Kidney (tissue), 14 donors: Measurements from ENCODE around the gene FSHR. TPM values are rescaled to one million over a fixed set of nuclear protein-coding genes. Genes with fewer than 3 reads are reported as not detected.

Experiments
- DNase-seq, 5 donors: peaks; one replicate each; pipeline ENCODE4 v3.0.0-alpha.2; 2013 to 2020
- FAIRE-seq: peaks from 2 replicates; lab custom pipeline; 2012; peaks lifted over from hg19 to GRCh38; lab: Jason Lieb, UNC
- H3K27ac ChIP-seq, 2 donors: one replicate each; pipeline ENCODE4 v1.7.0; 2013; ENCODE audit warnings: low read depth in 2 of 2, low read length in 2 of 2, inconsistent platforms in 1 of 2
- H3K27me3 ChIP-seq: one replicate; pipeline ENCODE4 v1.7.1; 2013; ENCODE audit warnings: low read length, inconsistent platforms; ENCODE audit not compliant: control insufficient read depth, insufficient read depth
- H3K36me3 ChIP-seq, 3 donors: one replicate each; pipeline versions ENCODE4 v1.7.0 to v1.7.1; 2013; ENCODE audit warnings: low read length in 3 of 3, control low read depth in 1 of 3, inconsistent platforms in 1 of 3; ENCODE audit not compliant: insufficient read depth in 3 of 3, control insufficient read depth in 2 of 3
- H3K4me1 ChIP-seq, 3 donors: one replicate each; pipeline versions ENCODE4 v1.7.0 to v1.7.1; 2013; ENCODE audit warnings: low read length in 3 of 3, inconsistent platforms in 1 of 3, low read depth in 1 of 3; ENCODE audit not compliant: control insufficient read depth in 2 of 3, insufficient read depth in 2 of 3
- H3K4me3 ChIP-seq, 3 donors: one replicate each; pipeline versions ENCODE4 v1.7.0 to v1.8.1; 2013; ENCODE audit warnings: low read length in 3 of 3, control low read depth in 1 of 3, inconsistent platforms in 1 of 3
- H3K9ac ChIP-seq, 3 donors: one replicate each; pipeline versions ENCODE4 v1.7.0 to v1.7.1; 2013; ENCODE audit warnings: low read length in 3 of 3, control low read depth in 1 of 3, inconsistent platforms in 1 of 3
- H3K9me3 ChIP-seq, 3 donors: one replicate each; pipeline versions ENCODE4 v1.7.0 to v1.7.1; 2013; ENCODE audit warnings: low read length in 3 of 3, control low read depth in 1 of 3, inconsistent platforms in 1 of 3; ENCODE audit not compliant: control insufficient read depth in 2 of 3, insufficient read depth in 1 of 3
- intact Hi-C: fragments of 100-400 bp; cut with DNase I; formaldehyde crosslinking; loops from one replicate; pipeline ENCODE4 v1.11.1; 2022
- polyA plus RNA-seq: library from polyadenylated mRNA; stranded (reverse); fragments of 350-450 nt; fragmentation: Illumina TruSeq; extraction: RNeasy Lipid Tissue Mini Kit (QIAGEN cat#74804); gene quantifications from one replicate; pipeline ENCODE4 v1.2.3, GENCODE V29; 2014; ENCODE audit warnings: low read depth, low replicate concordance; ENCODE audit not compliant: insufficient read depth
- total RNA-seq: library from RNA; stranded (reverse); fragmentation: NEBNext Ultra II Directional; extraction: Animal tissue kit (Norgen Biotek cat#: 25700); gene quantifications from one replicate; pipeline ENCODE4 v1.2.1, GENCODE V29; 2021
- TF ChIP-seq, protein P1 (sequence below): IDR thresholded peaks from 3 replicates; pipeline ENCODE4 v1.5.1; 2012; ENCODE audit warnings: mild to moderate bottlenecking, moderate library complexity, borderline replicate concordance; ENCODE audit not compliant: insufficient read depth; ENCODE audit errors: extremely low read depth
- donor health status: control.
- donor health status: control.
- donor health status: control.
- donor health status: control.
- donor health status: control.
- donor health status: DM: yes; HTN: yes; CAD: no.
- donor health status: Normal renal cell carcinoma (clear cell type).

FSHR gene
- total and polyA plus RNA-seq, 2 donors from 2014 or later: 0.54 TPM; not detected in 1

DNA sequence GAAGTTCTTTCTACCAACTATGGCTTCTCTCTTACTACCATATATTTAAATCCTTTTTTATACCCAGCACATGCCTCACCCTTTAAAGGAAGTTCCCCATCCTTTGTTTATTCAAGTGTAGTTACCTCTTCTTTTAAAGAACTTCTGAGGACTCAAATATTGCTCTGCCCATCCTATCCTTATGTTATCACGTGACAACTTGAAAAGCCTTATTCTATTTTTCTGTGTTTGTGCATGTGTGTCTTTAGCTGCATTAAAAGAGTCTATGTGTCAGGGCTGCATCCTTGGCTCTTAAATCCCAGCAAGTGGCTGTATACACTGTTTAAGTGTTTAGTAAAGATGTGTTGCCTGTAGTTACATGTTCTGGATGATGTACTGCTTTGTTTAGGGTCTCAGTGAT lies 22.5 kb downstream of the FSHR start:
- Histone ChIP-seq H3K4me1 (no peaks in the 10 kb centered on the region), H3K9me3 (peaks cover 0 to 8% (median 3%) of the 10 kb centered on the region in 3 donors), H3K9ac (no peak overlapping the region), H3K27ac (no peak overlapping the region), H3K27me3 (no peaks in the 10 kb centered on the region), H3K4me3 (no peak overlapping the region), H3K36me3 (no peaks in the 10 kb centered on the region)
- TF ChIP-seq, protein P1, sequence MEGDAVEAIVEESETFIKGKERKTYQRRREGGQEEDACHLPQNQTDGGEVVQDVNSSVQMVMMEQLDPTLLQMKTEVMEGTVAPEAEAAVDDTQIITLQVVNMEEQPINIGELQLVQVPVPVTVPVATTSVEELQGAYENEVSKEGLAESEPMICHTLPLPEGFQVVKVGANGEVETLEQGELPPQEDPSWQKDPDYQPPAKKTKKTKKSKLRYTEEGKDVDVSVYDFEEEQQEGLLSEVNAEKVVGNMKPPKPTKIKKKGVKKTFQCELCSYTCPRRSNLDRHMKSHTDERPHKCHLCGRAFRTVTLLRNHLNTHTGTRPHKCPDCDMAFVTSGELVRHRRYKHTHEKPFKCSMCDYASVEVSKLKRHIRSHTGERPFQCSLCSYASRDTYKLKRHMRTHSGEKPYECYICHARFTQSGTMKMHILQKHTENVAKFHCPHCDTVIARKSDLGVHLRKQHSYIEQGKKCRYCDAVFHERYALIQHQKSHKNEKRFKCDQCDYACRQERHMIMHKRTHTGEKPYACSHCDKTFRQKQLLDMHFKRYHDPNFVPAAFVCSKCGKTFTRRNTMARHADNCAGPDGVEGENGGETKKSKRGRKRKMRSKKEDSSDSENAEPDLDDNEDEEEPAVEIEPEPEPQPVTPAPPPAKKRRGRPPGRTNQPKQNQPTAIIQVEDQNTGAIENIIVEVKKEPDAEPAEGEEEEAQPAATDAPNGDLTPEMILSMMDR: no peak
- no peak for DNase-seq
- FAIRE-seq: no peak
- intact Hi-C loops: no loop called here

DNA sequence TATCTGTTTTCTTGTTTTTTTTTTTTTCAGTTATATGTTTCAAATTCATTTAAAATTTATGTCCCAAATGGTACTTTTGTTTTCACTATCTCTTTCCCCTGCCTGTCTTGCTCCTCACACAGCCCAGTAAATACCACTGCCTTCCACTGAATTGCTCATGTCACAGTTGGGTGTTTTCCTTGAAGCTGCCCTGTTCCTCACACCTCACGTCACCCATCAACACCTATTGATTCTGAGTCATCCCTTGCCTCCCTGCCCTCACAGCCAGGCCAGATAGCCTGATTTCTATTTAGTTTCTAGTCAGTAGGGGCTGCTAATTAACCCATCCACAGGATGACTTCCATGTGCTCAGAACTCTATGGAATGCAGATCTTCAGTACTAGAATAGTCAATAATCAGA lies 25.3 kb downstream of the FSHR start:
- Histone ChIP-seq H3K9me3 (peaks cover 0 to 8% (median 3%) of the 10 kb centered on the region in 3 donors), H3K4me3 (no peak overlapping the region), H3K9ac (no peak overlapping the region), H3K4me1 (no peaks in the 10 kb centered on the region), H3K27ac (no peak overlapping the region), H3K36me3 (no peaks in the 10 kb centered on the region), H3K27me3 (no peaks in the 10 kb centered on the region)
- DNase-seq: no peak
- intact Hi-C loops: no loop called here
- FAIRE-seq: no peak
- TF ChIP-seq, protein P1: no peak

GRCh38 chr2:49123600-49123999 lies 30.7 kb downstream of the FSHR start:
- H3K27me3 ChIP-seq: no peaks in the 10 kb centered on the region

More at GRCh38 chr2:49123600-49123999, 30.7 kb downstream of the FSHR start:
- Histone ChIP-seq H3K36me3 (no peaks in the 10 kb centered on the region), H3K4me3 (no peak overlapping the region), H3K9ac (no peak overlapping the region), H3K4me1 (no peaks in the 10 kb centered on the region), H3K9me3 (no peaks in the 10 kb centered on the region), H3K27ac (no peak overlapping the region)
- TF ChIP-seq, protein P1: no peak
- intact Hi-C loops: no loop called here
- DNase-seq (no peak), FAIRE-seq (no peak)
